ENCODE results near the gene SLC27A5. TPM values are rescaled to one million over a fixed set of nuclear protein-coding genes. Genes with fewer than 3 reads are reported as not detected.

SLC27A5 gene
- total RNA-seq, 1 experiment from 2014 or later = 17.1 TPM

DNA sequence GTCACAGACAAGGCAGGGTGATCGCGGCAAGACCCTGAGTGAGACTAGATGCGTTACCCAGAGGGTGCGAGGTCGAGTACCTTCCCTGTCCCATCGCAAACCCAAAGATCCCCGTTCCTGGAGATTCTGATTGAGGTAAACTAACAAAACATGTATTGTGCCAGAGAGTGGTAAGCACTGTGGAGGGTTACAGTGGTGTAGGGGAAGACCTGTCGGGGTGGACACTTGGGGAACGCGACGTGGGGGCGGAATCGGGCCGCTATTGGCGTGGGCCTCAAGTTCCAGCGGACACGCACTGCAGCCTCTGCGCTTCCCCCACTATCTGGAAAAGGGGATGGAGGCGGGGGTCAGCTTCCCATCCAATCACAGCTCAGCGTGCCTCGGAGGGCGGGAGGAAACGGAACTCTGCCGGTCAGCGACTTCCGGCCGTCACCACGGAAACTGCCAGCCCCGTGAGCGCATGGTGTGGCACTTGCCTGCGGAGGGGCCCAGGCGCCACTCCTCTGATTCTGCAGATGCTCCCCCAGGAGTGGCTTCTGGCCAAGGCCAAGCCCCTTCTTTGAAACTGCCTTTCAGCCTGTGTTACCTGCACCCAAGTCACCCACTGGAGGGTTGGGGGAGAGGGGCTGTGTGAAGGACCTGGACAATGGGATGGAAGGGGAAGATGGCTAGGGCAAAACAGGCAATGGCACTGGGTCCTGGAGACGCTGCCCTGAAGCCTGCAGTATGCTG is 47.6 kb upstream of the SLC27A5 start:
- Histone ChIP-seq H4K5ac (ENCODE audit: insufficient read length, low read depth, low read length) (peak overlapping the region; percentile 2), H2BK120ac (ENCODE audit: low read depth, low read length, poor library complexity, severe bottlenecking) (no peak overlapping the region), H4K8ac (replicated peaks; ENCODE audit: insufficient read length, low read depth, low read length) (no peak overlapping the region), H2BK20ac (ENCODE audit: low read depth, low read length, poor library complexity, severe bottlenecking) (no peak overlapping the region), H4K20me1 (ENCODE audit: control insufficient read depth, insufficient read depth, insufficient read length) (no peaks in the 10 kb centered on the region), H3K4me2 (ENCODE audit: insufficient read depth, insufficient read length, low read length) (peak overlapping the region; percentile 67), H3K23me2 (ENCODE audit: insufficient read length, low read depth, low read length, poor library complexity, severe bottlenecking) (peaks cover 7% of the 10 kb centered on the region), H2AFZ (ENCODE audit: low read length) (no peak overlapping the region), H3T11ph (ENCODE audit: low read length) (no peak overlapping the region), H3K79me2 (ENCODE audit: insufficient read depth, low read length) (peaks cover 8% of the 10 kb centered on the region; the same call in 1 of the 2 replicates), H2AK5ac (ENCODE audit: insufficient read length, low read length) (no peak overlapping the region), H3K9ac (ENCODE audit: extremely low read depth, insufficient read length, low read length) (peak overlapping the region; percentile 95), H3K9me3 (ENCODE audit: control insufficient read depth, low read depth, low read length) (no peaks in the 10 kb centered on the region), H3K18ac (ENCODE audit: insufficient read length, low read depth, low read length) (peak overlapping the region; percentile 93), H3K14ac (ENCODE audit: insufficient read depth, low read length) (peak overlapping the region; percentile 85; the same call in 1 of the 2 replicates), H3K56ac (ENCODE audit: insufficient read length, low read depth, low read length) (no peak overlapping the region), H4K91ac (ENCODE audit: insufficient read length, low read depth, low read length) (no peak overlapping the region), H2BK12ac (ENCODE audit: insufficient read length, low read depth, low read length) (no peak overlapping the region), H3K4ac (ENCODE audit: low read depth, low read length) (no peak overlapping the region), H2BK15ac (ENCODE audit: low read depth, low read length) (no peak overlapping the region), H3K4me1 (ENCODE audit: insufficient read depth, low read length) (no peaks in the 10 kb centered on the region), H3K79me1 (ENCODE audit: insufficient read depth, low read depth, low read length, poor library complexity, severe bottlenecking) (no peaks in the 10 kb centered on the region), H3K27ac (ENCODE audit: insufficient read length, low read depth, low read length) (peak overlapping the region; percentile 60), H2BK5ac (ENCODE audit: insufficient read length, low read length) (peak overlapping the region; percentile 56), H3K27me3 (ENCODE audit: insufficient read depth, low read length) (no peaks in the 10 kb centered on the region), H3K23ac (ENCODE audit: insufficient read length, low read depth, low read length) (no peak overlapping the region)
- no peak for TF ChIP-seq CTCF (conservative IDR thresholded peaks at IDR 0.05)
- Mint-ChIP-seq H3K4me1 (peaks cover 14 to 33% of the 10 kb centered on the region in 2 experiments), H3K4me3 (peak overlapping the region; percentile 96), H3K36me3 (ENCODE audit: insufficient read depth in 1 of 3, low read depth in 3 of 3) (peaks cover 16 to 41% (median 26%) of the 10 kb centered on the region in 3 experiments; a peak in 6 of 7 replicates), H3K27me3 (ENCODE audit: low read depth) (peaks cover 1% of the 10 kb centered on the region; the same call in 1 of the 2 replicates), H3K9me3 (no peaks in the 10 kb centered on the region; a peak in 1 of 5 replicates), H3K27ac (peak overlapping the region; percentile 100)
- peak; percentile 95 for DNase-seq
- WGBS (ENCODE audit: extremely low coverage, insufficient read length, low lambda C conversion rate) = no CpG with 5 or more reads among the region's 33 CpGs
